Measurements from ENCODE around the gene LRRC26. TPM values are rescaled to one million over a fixed set of nuclear protein-coding genes. Genes with fewer than 3 reads are reported as not detected.

Gene LRRC26
- total and polyA plus RNA-seq, 2 donors (not counting 3 experiments of a cell fraction or from before 2014, with no cell fraction given), result 0.08 TPM; not detected in 1

DNA sequence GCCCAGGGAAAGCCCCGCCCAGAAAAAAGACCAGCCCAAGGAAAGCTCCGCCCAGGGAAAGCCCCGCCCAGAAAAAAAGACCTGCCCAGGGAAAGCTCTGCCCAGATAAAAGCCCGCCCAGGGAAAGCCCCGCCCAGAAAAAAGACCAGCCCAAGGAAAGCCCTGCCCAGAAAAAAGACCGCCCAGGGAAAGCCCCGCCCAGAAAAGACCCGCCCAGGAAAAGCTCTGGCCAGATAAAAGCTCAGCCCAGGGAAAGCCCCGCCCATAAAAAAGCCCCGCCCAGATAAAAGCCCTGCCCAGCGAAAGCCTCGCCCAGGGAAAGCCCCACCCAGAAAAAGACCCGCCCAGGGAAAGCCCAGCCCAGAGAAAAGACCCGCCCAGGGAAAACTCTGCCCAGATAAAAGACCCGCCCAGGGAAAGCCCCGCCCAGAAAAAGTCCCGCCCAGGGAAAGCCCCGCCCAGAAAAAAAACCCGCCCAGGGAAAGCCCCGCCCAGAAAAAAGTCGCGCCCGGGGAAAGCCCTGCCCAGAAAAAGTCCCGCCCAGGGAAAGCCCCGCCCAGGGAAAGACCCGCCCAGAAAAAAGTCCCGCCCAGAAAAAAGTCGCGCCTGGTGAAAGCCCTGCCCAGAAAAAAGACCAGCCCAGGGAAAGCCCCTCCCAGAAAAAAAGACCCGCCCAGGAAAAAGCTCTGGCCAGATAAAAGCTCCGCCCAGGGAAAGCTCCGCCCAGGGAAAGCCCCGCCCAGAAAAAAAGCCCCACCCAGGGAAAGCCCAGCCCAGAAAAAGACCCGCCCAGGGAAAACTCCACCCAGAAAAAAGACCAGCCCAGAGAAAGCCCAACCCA lies 19.0 kb downstream of the LRRC26 start:
- ChIA-PET CTCF (interaction anchor here (0.7 to 2.4 kb wide), 4 partner anchors 21 to 450 kb away, joined by 4 to 6 read pairs (median 4); no protein-coding TSS in a partner anchor), POLR2A (interaction anchor here (0.8 kb wide), 1 partner anchor 224 kb away, joined by 9 read pairs; no protein-coding TSS in a partner anchor)
- peak; percentile 12 for DNase-seq (ENCODE audit: low read depth, low spot score)
- Histone ChIP-seq H3K4me1 (ENCODE audit: control insufficient read depth, extremely low read depth, insufficient read depth, low read length) (no peaks in the 10 kb centered on the region), H3K9me3 (replicated peaks; ENCODE audit: control insufficient read depth, insufficient read depth, low read length) (no peaks in the 10 kb centered on the region), H3K9ac (replicated peaks; ENCODE audit: extremely low read depth, insufficient read depth, low read length) (no peak overlapping the region), H3K4me3 (replicated peaks in 1 of 3; ENCODE audit: insufficient read depth in 1 of 3, low read depth in 1 of 3, low read length in 3 of 3) (no peak overlapping the region), H3K9me1 (replicated peaks; ENCODE audit: control insufficient read depth, extremely low read depth, insufficient read depth, low read length) (no peaks in the 10 kb centered on the region), H3K27me3 (ENCODE audit: control insufficient read depth in 2 of 2, insufficient read depth in 2 of 2, low read length in 2 of 2) (no peaks in the 10 kb centered on the region), H4K20me1 (replicated peaks; ENCODE audit: control insufficient read depth, extremely low read depth, insufficient read depth, low read length) (no peaks in the 10 kb centered on the region), H3K36me3 (ENCODE audit: control insufficient read depth in 2 of 2, extremely low read depth in 1 of 2, insufficient read depth in 2 of 2, low read length in 2 of 2) (no peaks in the 10 kb centered on the region), H2AFZ (ENCODE audit: low read depth, low read length) (no peak overlapping the region), H3K79me2 (ENCODE audit: control insufficient read depth, insufficient read depth, low read length) (no peaks in the 10 kb centered on the region), H3K4me2 (ENCODE audit: insufficient read depth, low read length) (no peak overlapping the region), H3K27ac (ENCODE audit: insufficient read depth, low read depth, low read length) (no peak overlapping the region)
- FAIRE-seq, result peak; percentile 18
- no TSS peak for BruUV-seq (replicated peaks)
- TF ChIP-seq GATA2 (IDR thresholded peaks at IDR 0.05; ENCODE audit: insufficient read depth, insufficient read length, low read depth, low read length) (no peak), FOS (IDR thresholded peaks at IDR 0.05; ENCODE audit: borderline replicate concordance, insufficient read depth, low read length) (no peak), JUN (IDR thresholded peaks at IDR 0.05; ENCODE audit: borderline replicate concordance, insufficient read depth, insufficient read length, low read depth) (no peak), POLR2A (IDR thresholded peaks at IDR 0.05; ENCODE audit: low read depth, low read length) (no peak), EZH2 (IDR thresholded peaks at IDR 0.05; ENCODE audit: borderline replicate concordance, low read depth, low read length, severe bottlenecking) (no peak), MYC (IDR thresholded peaks at IDR 0.05; ENCODE audit: low read depth, low read length) (no peak), POLR2AphosphoS5 (IDR thresholded peaks at IDR 0.05; ENCODE audit: insufficient read depth, low read depth, low read length) (no peak)
- TF ChIP-seq, protein P1, sequence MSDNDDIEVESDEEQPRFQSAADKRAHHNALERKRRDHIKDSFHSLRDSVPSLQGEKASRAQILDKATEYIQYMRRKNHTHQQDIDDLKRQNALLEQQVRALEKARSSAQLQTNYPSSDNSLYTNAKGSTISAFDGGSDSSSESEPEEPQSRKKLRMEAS (IDR thresholded peaks at IDR 0.05; ENCODE audit: insufficient read depth, insufficient read length), result no peak
- TF ChIP-seq, protein P2, sequence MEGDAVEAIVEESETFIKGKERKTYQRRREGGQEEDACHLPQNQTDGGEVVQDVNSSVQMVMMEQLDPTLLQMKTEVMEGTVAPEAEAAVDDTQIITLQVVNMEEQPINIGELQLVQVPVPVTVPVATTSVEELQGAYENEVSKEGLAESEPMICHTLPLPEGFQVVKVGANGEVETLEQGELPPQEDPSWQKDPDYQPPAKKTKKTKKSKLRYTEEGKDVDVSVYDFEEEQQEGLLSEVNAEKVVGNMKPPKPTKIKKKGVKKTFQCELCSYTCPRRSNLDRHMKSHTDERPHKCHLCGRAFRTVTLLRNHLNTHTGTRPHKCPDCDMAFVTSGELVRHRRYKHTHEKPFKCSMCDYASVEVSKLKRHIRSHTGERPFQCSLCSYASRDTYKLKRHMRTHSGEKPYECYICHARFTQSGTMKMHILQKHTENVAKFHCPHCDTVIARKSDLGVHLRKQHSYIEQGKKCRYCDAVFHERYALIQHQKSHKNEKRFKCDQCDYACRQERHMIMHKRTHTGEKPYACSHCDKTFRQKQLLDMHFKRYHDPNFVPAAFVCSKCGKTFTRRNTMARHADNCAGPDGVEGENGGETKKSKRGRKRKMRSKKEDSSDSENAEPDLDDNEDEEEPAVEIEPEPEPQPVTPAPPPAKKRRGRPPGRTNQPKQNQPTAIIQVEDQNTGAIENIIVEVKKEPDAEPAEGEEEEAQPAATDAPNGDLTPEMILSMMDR (IDR thresholded peaks at IDR 0.05; ENCODE audit: extremely low read depth in 1 of 2, insufficient read depth in 1 of 2, low read depth in 1 of 2, low read length in 2 of 2), result no peak
- dilution Hi-C loops (cut with MboI; ENCODE audit: extremely low pct_ligation_motif_present, low sequenced_read_pairs), result no loop called here
- intact Hi-C loops (cut with micrococcal nuclease), result no loop called here

All from endothelial cell of umbilical vein (primary cell).